Bronchus fibroblast of lung (primary cell): ENCODE data around the gene HINT2. TPM values are rescaled to one million over a fixed set of nuclear protein-coding genes. Genes with fewer than 3 reads are reported as not detected.

Experiments
- total RNA-seq: library from RNA; depleted of rRNA; stranded (reverse); fragments of >200 nt; gene quantifications from 2 replicates; pipeline ENCODE4 v1.2.3, GENCODE V29; 2015

Gene HINT2
- total RNA-seq, result 31.3 and 46.1 TPM in 2 replicates

DNA sequence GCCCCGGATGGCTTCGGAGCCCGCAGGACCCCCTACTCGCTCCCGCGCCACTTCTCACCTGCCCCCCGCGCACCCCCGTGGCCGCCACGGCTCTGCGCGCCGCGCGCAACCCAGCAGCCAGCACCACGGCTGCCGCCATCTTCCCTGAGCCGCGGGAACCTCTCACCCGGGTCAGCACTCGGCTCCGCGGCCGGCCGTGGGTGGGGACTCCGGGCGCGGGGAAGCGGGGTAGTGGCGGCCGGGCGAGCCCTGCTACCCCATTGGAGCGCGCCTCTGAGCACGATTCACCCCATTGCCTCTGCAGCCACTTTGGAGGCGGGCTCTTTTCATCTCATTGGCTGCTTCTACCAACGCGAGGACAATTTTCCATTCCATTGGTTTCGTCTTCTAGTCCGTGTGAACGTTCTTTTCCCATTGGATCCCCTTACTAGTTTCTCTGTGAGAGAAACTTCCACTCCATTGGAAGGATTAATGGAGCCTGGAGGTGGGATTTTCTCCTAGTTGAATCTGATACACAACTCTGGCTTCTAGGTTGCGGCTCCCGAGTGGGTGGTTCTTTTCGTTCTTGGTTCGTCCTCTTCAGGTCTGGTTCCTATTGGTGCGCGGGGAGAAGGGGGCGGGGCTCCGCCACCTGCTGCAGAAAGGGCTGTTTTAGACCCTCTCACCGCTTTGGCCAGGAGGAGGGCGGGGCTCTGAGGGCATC lies at the start of gene HINT2:
TSS of gene HINT2 (minus strand) at position 202 of the 703 bp plus-strand sequence. CDS start at position 139, 63 bp downstream.

DNA sequence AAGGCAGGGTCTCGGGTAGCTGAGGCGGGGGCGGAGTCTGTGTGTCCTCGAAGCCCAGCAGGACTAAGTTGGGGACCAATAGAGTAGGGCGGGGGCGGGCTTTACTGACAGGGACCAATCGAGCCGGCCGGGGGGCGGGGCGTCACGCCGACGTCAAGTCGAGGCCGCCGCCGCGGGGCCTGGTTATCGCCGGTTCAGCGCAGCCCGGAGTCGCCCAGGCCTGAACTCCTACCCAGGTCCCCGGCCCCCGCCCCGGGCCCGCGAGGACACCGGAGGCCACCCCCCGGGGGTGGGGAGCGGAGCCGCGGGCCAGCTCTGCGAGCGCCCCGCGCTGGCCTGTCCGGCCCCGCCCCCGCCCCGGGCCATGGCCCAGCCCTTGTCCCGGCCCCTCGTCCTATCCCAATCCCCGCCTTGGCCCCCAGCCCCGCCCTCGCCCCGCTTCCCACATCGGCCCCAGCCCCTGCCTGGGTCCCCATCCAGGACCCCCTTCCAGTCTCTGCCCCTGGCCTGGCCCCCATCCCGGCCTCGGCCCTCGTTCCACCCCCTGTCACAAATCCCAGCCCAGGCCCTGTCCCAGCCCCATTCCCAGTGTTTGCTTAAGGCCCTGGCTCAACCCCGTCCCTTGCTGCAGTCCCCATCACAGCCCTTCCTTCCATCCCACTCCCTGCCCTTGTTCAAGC lies 14.4 kb upstream of the HINT2 start, which contains the start of gene TMEM8B:
TSS of gene TMEM8B (plus strand) at position 145 of the 680 bp plus-strand sequence. CDS start at position 365, 220 bp downstream.

DNA sequence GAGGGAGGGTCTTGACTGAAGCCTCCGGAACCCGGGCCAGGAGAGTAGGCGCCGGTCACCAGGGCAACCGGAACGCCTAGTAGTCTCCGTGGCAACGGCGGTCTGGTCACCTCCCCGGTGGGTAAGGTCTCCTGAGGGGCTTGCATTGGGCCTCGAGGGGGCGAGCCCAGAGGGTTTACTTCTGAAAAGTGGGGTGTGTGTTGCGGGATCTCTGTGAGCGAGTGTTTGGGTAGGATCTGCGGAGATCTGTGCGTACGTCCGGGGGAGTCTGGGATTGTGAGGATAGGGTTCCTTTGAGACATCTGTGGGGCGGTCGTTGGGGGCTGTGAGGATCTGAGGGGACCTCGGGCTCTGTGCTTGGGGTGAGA lies 13.9 kb upstream of the HINT2 start, which contains the start of gene FAM221B:
TSS of gene FAM221B (minus strand) at position 17 of the 368 bp plus-strand sequence. CDS start 2,571 bp downstream, outside the sequence.

DNA sequence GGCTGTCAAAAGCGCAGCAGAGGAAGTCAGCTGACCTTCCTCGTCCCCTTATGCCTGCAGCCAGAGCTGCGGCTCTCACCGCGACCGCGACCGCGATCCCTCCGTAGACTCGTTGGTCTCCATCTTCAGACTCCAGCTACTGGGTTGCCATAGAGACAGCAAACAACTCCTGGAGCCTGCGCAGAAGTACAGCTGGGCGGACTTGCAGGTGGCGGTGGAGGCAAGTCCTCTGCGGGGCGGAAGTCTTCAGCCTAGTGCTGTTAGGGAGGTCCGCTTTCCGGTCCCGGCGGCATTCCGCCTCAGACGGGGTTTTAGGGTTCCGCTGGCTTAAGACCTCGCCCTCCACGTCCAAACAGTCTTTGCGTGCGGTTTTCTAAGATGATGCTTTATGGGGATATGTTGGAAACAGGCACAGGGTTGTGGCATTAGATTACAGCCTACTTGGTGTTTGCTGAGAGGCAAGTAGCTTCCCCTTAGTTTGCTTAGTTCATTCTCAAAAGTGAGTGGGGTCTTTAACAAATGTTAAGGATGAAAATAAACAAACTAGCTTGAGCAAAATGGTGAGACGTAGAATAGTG lies 2.7 kb downstream of the HINT2 start, which contains the start of gene SPAG8:
TSS of gene SPAG8 (minus strand) at position 238 of the 578 bp plus-strand sequence. CDS start at position 123, 115 bp downstream.

DNA sequence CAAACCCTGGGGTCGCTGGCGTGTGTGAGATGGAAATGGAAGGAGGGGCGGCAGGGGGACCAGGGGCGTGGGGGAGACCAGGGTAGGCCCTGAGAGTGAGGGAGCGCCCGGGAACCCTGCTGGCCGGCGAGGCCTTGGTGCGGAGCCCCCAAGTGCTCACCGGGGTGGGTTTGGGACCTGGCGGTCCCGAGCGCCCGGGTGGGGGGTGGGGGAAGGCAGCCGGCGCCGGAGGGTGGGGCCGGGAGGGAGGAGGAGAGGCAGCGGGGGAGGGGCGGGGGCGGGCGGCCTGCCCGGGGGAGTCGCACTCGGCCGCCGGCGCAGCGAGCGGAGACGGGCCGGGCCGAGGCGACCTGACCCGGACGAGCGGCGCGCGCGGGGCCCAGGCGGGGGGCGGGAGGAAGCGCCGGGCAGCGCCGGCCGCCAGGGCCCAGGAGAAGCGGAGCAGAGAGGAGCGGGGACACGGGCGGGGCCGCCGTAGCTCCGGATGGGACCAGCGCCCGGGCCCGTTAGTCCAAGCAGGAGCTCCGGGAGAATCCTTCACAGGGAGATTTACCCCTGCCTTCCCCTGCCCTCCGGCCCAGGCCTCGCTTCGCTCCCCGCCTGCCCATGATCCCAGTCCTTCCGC lies 23.4 kb downstream of the HINT2 start, which contains the start of gene NPR2:
TSS of gene NPR2 (plus strand) at position 295 of the 625 bp plus-strand sequence. CDS start 818 bp downstream, outside the sequence.

Other genes with a start within 250 kb of the HINT2 start
- 11.7 and 11.8 TPM in 2 replicates for gene TESK1, start 209.8 kb downstream of the HINT2 start, total RNA-seq
- gene CD72, start 196.6 kb downstream of the HINT2 start, total RNA-seq, result 0.50 and 1.0 TPM in 2 replicates
- gene SIT1, start 164.1 kb downstream of the HINT2 start, total RNA-seq, result 0.15 TPM in 1 of 2 replicates, not detected in the other
- gene RMRP, start 157.0 kb downstream of the HINT2 start, total RNA-seq, result 46,048 and 56,930 TPM in 2 replicates
- gene CCDC107, start 156.8 kb downstream of the HINT2 start, total RNA-seq, result 15.0 and 17.7 TPM in 2 replicates
- 15.0 and 16.5 TPM in 2 replicates for gene ARHGEF39, start 149.8 kb downstream of the HINT2 start, total RNA-seq
- gene CA9, start 141.1 kb downstream of the HINT2 start, total RNA-seq, result 0.74 and 0.84 TPM in 2 replicates
- 521 and 660 TPM in 2 replicates for gene TPM2, start 125.1 kb downstream of the HINT2 start, total RNA-seq
- gene TLN1, start 82.8 kb downstream of the HINT2 start, total RNA-seq, result 279 and 318 TPM in 2 replicates
- gene CREB3, start 82.4 kb downstream of the HINT2 start, total RNA-seq, result 59.6 and 73.3 TPM in 2 replicates
- 23.9 and 25.1 TPM in 2 replicates for gene GBA2, start 65.8 kb downstream of the HINT2 start, total RNA-seq
- 10.1 and 10.6 TPM in 2 replicates for gene RGP1, start 65.8 kb downstream of the HINT2 start, total RNA-seq
- not detected in 2 replicates for gene MSMP, start 60.8 kb downstream of the HINT2 start, total RNA-seq
- gene NPR2, start 23.5 kb downstream of the HINT2 start, total RNA-seq, result 16.3 and 17.7 TPM in 2 replicates
- 1.5 and 2.4 TPM in 2 replicates for gene SPAG8, start 2.8 kb downstream of the HINT2 start, total RNA-seq
- not detected in 2 replicates for gene FAM221B, start 13.7 kb upstream of the HINT2 start, total RNA-seq
- 3.9 and 4.3 TPM in 2 replicates for gene TMEM8B, start 14.2 kb upstream of the HINT2 start, total RNA-seq
- not detected in 2 replicates for gene OR13J1, start 55.4 kb upstream of the HINT2 start, total RNA-seq
- 3.2 and 5.4 TPM in 2 replicates for gene HRCT1, start 91.2 kb upstream of the HINT2 start, total RNA-seq
- 0.34 TPM in 1 of 2 replicates, not detected in the other for gene SPAAR, start 94.4 kb upstream of the HINT2 start, total RNA-seq
- not detected in 2 replicates for gene OR2S2, start 143.1 kb upstream of the HINT2 start, total RNA-seq
- gene RECK, start 221.9 kb upstream of the HINT2 start, total RNA-seq, result 7.4 and 11.3 TPM in 2 replicates